HCT116 (cell line): ENCODE measurements around the gene GGPS1.

Experiments
- EZH2 ChIP-seq: fragments of 200-600 bp; sonication (generic); IDR thresholded peaks from 2 replicates; pipeline ENCODE4 v1.6.1; 2017; ENCODE audit warnings: antibody characterized with exemption, mixed run types
- POLR2A ChIP-seq: IDR thresholded peaks from 2 replicates; pipeline ENCODE4 v1.7.0; 2011; ENCODE audit warnings: borderline replicate concordance; ENCODE audit not compliant: insufficient read depth, insufficient read length; ENCODE audit errors: extremely low read depth

GRCh38 chr1:235287208-235287882, 41.0 kb upstream of the GGPS1 start:
- TF ChIP-seq EZH2 (no peak), POLR2A (no peak)
